ENCODE measurements around the gene MAN1A2.
A peak's percentile ranks its signal among the peaks of the same experiment; 100 is the strongest.
"Not testable (repeated sequence)": the region's sequence is repeated elsewhere in the genome, so short reads cannot be mapped to it uniquely, and the experiment has no call there.

Gene MAN1A2

GRCh38 chr1:117396636-117397035 lies 29.4 kb downstream of the MAN1A2 start:
- DNase-seq, result no peak

- no peak for DNase-seq
Measured at GRCh38 chr1:117398957-117399356, 31.7 kb downstream of the MAN1A2 start.

- DNase-seq, result no peak
Measured at GRCh38 chr1:117401761-117402160, 34.5 kb downstream of the MAN1A2 start.

GRCh38 chr1:117403597-117403996 lies 36.3 kb downstream of the MAN1A2 start:
- DNase-seq, result no peak

- DNase-seq, result no peak
Measured at GRCh38 chr1:117405042-117405441, 37.8 kb downstream of the MAN1A2 start.

GRCh38 chr1:117412472-117412871 lies 45.2 kb downstream of the MAN1A2 start:
- DNase-seq, result no peak

GRCh38 chr1:117413412-117413811 lies 46.2 kb downstream of the MAN1A2 start:
- DNase-seq, result no peak

- DNase-seq, result no peak
Measured at GRCh38 chr1:117414943-117415342, 47.7 kb downstream of the MAN1A2 start.

GRCh38 chr1:117416004-117416403 lies 48.8 kb downstream of the MAN1A2 start:
- DNase-seq, result no peak

- no peak for DNase-seq
Measured at GRCh38 chr1:117416546-117417125, 49.4 kb downstream of the MAN1A2 start.

- no peak for DNase-seq
Measured at GRCh38 chr1:117425050-117425734, 57.9 kb downstream of the MAN1A2 start.

GRCh38 chr1:117427297-117427696 lies 60.0 kb downstream of the MAN1A2 start:
- no peak for DNase-seq

- no peak for DNase-seq
Measured at GRCh38 chr1:117433943-117434342, 66.7 kb downstream of the MAN1A2 start.

- DNase-seq, result peak in 15 of 58 donors; percentile 2 to 53 (median 19)
Measured at GRCh38 chr1:117436513-117436912, 69.3 kb downstream of the MAN1A2 start.

- no peak for DNase-seq
Measured at GRCh38 chr1:117447661-117448060, 80.4 kb downstream of the MAN1A2 start.

GRCh38 chr1:117452216-117452615 lies 85.0 kb downstream of the MAN1A2 start:
- DNase-seq, result no peak

- no peak for DNase-seq
Measured at GRCh38 chr1:117453958-117454357, 86.7 kb downstream of the MAN1A2 start.

- not testable (repeated sequence) for DNase-seq
Measured at GRCh38 chr1:117458410-117458809, 91.2 kb downstream of the MAN1A2 start.

- DNase-seq, result no peak
Measured at GRCh38 chr1:117466761-117467160, 99.5 kb downstream of the MAN1A2 start.

- DNase-seq, result no peak
Measured at GRCh38 chr1:117467336-117467735, 100.1 kb downstream of the MAN1A2 start.

- DNase-seq, result no peak
Measured at GRCh38 chr1:117473063-117473462, 105.8 kb downstream of the MAN1A2 start.

GRCh38 chr1:117475495-117475894 lies 108.2 kb downstream of the MAN1A2 start:
- DNase-seq, result not testable (repeated sequence)

- no peak for DNase-seq
Measured at GRCh38 chr1:117479086-117479485, 111.8 kb downstream of the MAN1A2 start.
